ENCODE results near the gene HPS4. TPM values are rescaled to one million over a fixed set of nuclear protein-coding genes. Genes with fewer than 3 reads are reported as not detected.
A peak's percentile ranks its signal among the peaks of the same experiment; 100 is the strongest.

Gene HPS4
- total RNA-seq, 4 donors from 2014 or later: 21.9 to 28.5 (median 24.5) TPM

GRCh38 chr22:26482161-26482560, 1.4 kb downstream of the HPS4 start:
- no peak for DNase-seq
- peaks cover 0 to 14% (median 7%) of the 10 kb centered on the region in 3 donors for H3K36me3 ChIP-seq
- no peak overlapping the region for H3K4me3 ChIP-seq
- 49 to 66% methylated on average over 5 of the region's 5 CpGs for WGBS, 2 donors
- no peak for TF ChIP-seq CTCF (IDR thresholded peaks at IDR 0.05)
- no peak for TF ChIP-seq POLR2A (IDR thresholded peaks at IDR 0.05)
- H3K4me1 ChIP-seq: peaks cover 38 to 80% (median 56%) of the 10 kb centered on the region in 3 donors
- no peaks in the 10 kb centered on the region for H3K9me3 ChIP-seq
- H3K27ac ChIP-seq: peak overlapping the region in 1 of 4 donors; percentile 26
- intact Hi-C loops (cut with DNase I): no loop called here
- no peaks in the 10 kb centered on the region for H3K27me3 ChIP-seq

GRCh38 chr22:26481694-26482093, 1.9 kb downstream of the HPS4 start:
- no peaks in the 10 kb centered on the region for H3K27me3 ChIP-seq
- peaks cover 38 to 80% (median 56%) of the 10 kb centered on the region in 3 donors for H3K4me1 ChIP-seq
- peak overlapping the region in 3 of 4 donors; percentile 11 to 54 (median 26) for H3K27ac ChIP-seq
- no peak for DNase-seq
- H3K4me3 ChIP-seq: no peak overlapping the region
- 56 to 80% methylated on average over 4 of the region's 4 CpGs for WGBS, 2 donors
- peaks cover 0 to 16% (median 10%) of the 10 kb centered on the region in 3 donors for H3K36me3 ChIP-seq
- H3K9me3 ChIP-seq: no peaks in the 10 kb centered on the region
- intact Hi-C loops (cut with DNase I): no loop called here
- TF ChIP-seq CTCF (IDR thresholded peaks at IDR 0.05) (no peak), POLR2A (IDR thresholded peaks at IDR 0.05) (no peak)

- intact Hi-C loops (cut with DNase I): no loop called here
- peak overlapping the region in 3 of 4 donors; percentile 11 to 69 (median 54) for H3K27ac ChIP-seq
- peaks cover 0 to 21% (median 15%) of the 10 kb centered on the region in 3 donors for H3K36me3 ChIP-seq
- no peaks in the 10 kb centered on the region for H3K9me3 ChIP-seq
- TF ChIP-seq POLR2A (IDR thresholded peaks at IDR 0.05): no peak
- TF ChIP-seq CTCF (IDR thresholded peaks at IDR 0.05): no peak
- H3K27me3 ChIP-seq: no peaks in the 10 kb centered on the region
- peaks cover 38 to 77% (median 56%) of the 10 kb centered on the region in 3 donors for H3K4me1 ChIP-seq
- no peak overlapping the region for H3K4me3 ChIP-seq
- WGBS, 2 donors: 45 to 58% methylated on average over 6 of the region's 6 CpGs
- DNase-seq: no peak
These were observed 2.4 kb downstream of the HPS4 start for GRCh38 chr22:26481112-26481693.

GRCh38 chr22:26480611-26480932, 3.0 kb downstream of the HPS4 start:
- Histone ChIP-seq H3K27me3 (no peaks in the 10 kb centered on the region), H3K4me1 (peaks cover 38 to 70% (median 56%) of the 10 kb centered on the region in 3 donors), H3K36me3 (peaks cover 5 to 27% (median 18%) of the 10 kb centered on the region in 3 donors), H3K4me3 (no peak overlapping the region), H3K27ac (peak overlapping the region; percentile 19 to 69 (median 36)), H3K9me3 (no peaks in the 10 kb centered on the region)
- DNase-seq: no peak
- no peak for TF ChIP-seq POLR2A (IDR thresholded peaks at IDR 0.05)
- no peak for TF ChIP-seq CTCF (IDR thresholded peaks at IDR 0.05)
- WGBS, 2 donors: 75 to 93% methylated on average over 2 of the region's 2 CpGs
- intact Hi-C loops (cut with DNase I): no loop called here

GRCh38 chr22:26479792-26480610, 3.6 kb downstream of the HPS4 start:
- Histone ChIP-seq H3K4me3 (peak overlapping the region in 3 of 4 donors; percentile 9 to 42 (median 11)), H3K9me3 (no peaks in the 10 kb centered on the region), H3K36me3 (peaks cover 7 to 33% (median 18%) of the 10 kb centered on the region in 3 donors), H3K4me1 (peaks cover 38 to 65% (median 52%) of the 10 kb centered on the region in 3 donors), H3K27me3 (no peaks in the 10 kb centered on the region), H3K27ac (peak overlapping the region; percentile 19 to 69 (median 36))
- no peak for DNase-seq
- WGBS, 2 donors: 61 to 76% methylated on average over 12 of the region's 12 CpGs
- no peak for TF ChIP-seq CTCF (IDR thresholded peaks at IDR 0.05)
- no peak for TF ChIP-seq POLR2A (IDR thresholded peaks at IDR 0.05)
- intact Hi-C loops (cut with DNase I): no loop called here
